Stimulated activated CD8-positive, alpha-beta memory T cell treated with anti-CD3 and anti-CD28 coated beads, Interleukin-7, amount 100 ng/mL, for 24 hours (primary cell): ENCODE data around the gene NES.

ENCODE experiments used
- DNase-seq: peaks from one replicate; pipeline ENCODE4 v3.0.0-alpha.2; 2020; ENCODE audit warnings: low read depth

NES gene

GRCh38 chr1:156618853-156619581 is 58.2 kb downstream of the NES start, which contains the start of gene HAPLN2:
HAPLN2 (plus strand) TSS chr1:156619415; CDS start chr1:156623491, 4,076 bp downstream.
- DNase-seq = no peak
